SW 1271 (cell line): ENCODE data around the gene UPF2.

Experiments
- DNase-seq, 2 experiments: peaks; one replicate each; lab custom pipeline; 2025; lab: John Stamatoyannopoulos, UW

UPF2 gene

DNA sequence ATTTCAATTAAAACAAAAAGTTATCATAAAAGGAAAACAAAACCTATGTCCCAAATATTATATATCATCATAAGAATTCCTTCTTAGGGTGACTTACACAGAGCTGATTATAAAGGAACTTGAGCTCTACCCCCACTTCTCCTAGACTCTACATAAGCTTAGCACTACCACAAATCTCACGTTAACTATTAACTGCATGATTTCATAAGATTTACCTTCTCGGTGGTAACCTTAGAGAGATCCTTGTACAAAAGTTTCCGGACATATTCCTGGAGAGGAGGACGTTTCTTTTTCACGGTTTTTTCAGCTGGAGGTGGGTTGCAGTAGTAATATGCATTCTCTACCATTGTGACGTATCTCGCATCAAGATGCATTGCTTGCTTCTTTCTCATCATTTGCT is 83.7 kb downstream of the UPF2 start:
- DNase-seq: no peak

DNA sequence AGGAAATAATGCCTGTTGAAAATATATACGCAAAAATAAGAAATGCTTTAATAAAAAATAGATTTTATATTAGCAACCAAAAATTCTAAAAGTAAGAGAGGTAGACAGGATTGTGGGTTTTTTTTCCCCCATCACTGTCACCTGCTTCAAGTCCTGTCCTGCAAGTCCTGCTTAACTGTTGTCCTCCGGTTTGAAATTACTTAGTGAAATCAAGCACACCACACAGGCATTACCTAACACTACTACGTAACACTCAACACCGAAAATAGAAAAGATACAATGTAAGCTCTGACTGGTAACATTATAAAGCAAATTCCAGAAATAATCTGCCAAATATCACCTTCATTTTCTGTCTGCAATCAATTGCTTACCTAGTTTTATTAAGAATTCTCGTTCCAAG is 90.9 kb downstream of the UPF2 start:
- DNase-seq: no peak

DNA sequence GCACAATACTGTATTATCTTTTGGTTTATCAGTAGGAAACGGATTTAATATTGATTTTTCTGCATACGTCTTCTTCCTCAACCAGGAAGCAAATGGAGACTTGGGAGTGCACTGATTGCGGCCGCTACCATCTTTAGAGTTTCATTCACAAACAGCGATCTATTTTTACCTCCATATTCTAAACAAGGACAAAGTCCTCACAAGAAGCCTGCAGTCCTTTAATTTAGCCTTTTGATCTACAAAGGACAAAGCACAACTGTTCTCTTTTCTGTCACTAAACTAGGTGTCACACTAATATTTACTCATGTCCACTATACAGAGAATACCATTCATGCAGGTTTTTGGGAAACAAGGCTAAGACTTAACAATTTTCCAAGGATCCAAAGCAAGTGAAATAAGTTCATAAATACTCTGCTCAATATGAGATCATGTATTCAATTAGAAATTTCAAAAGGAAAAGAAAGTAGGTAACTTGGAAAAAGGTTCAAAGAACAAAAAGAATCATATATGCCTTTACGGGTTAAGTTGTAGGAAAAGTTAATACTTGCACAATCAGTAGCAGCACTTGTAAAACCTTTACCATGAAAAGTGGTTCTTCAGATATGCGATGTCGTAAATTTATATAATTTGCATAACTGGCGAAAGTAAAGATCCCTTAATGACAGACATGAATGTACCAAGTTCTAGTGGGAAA is 92.1 kb downstream of the UPF2 start:
- DNase-seq: no peak

DNA sequence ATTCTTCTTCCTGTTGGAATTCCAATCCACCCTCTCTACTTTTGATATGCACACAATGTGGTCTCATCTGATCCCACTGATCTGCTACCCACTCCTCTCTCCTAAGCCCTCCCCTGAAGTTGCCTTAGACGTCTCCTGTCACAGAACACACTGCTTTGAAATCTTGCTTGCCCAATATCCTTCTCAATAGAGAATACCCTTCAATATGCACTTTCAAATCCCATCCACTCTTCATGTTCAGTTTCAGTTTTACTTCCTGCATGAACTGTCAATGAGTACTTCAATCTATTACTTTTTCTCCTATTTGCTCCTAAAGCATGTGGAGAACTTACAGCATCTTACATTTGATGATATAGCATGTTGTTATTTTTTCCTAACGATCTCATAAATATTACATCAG is 93.5 kb downstream of the UPF2 start:
- no peak for DNase-seq

DNA sequence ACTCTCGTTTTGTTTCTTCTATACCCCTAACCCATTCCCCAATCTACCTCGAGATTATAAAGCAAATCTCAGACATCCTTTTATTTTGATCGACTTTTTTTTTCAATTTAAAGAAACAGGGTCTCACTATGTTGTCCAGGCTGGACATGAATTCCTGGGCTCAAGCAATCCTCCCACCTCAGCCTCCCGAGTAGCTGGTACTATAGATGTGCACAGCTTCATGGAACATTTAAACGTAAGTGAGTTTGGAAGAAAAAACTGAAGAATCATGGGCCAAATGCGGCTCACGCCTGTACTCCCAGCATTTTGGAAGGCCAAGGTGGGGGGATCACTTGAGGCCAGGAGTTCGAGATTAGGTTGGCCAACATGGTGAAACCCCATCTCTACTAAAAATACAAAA is 96.0 kb downstream of the UPF2 start:
- no peak for DNase-seq

DNA sequence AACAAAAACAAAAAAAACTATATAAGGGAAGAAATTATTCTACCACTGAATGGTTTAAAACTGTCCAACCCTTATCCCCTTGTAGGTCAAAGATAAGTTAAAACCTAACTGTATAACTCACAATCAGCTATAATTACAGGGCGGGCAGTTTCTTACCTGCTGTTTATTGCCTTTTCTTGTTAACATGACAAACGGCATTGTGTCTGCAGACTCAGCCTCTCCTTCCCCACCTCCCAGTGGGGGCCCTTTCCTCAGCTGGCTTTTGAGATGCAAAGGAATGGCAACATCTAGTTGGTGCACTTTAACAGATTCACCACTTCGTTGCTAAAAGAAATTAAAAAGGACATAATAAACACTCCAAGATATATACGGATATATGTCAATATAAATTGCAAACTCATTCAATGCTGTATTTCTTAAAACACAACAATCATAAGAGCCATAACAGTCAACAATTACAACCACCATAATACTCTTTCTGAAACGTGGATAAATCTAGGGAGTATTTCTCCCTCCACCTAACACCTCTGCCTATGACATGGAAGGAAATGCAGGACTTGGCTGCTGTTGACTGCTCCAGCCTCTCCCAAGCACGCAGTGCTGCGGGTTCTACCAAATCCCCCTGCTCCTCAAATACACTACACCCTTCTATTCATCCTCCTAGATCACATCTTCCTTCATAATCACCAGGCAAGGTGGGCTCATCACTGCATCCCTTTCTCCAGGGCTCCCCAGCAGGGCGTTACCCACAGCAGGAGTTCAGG is 106.0 kb downstream of the UPF2 start:
- DNase-seq: no peak

DNA sequence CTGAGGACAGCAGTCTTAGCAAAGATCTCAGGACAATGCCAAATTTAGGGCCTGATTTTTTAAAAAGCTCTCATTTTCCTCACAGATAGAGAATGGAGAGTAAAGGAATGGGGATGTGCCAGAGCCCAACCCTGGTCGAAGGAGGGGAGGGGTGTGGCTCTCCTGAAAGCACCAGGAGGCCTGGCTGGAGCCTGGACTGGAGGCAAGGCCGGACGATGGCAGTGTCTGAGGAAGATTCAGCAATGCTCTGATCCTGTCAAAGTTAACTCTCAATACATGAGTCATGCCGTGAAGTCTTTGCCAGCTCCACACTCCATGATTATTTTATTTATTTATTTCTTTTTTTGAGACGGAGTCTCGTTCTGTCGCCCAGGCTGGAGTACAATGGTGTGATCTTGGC is 108.3 kb downstream of the UPF2 start:
- DNase-seq: no peak

DNA sequence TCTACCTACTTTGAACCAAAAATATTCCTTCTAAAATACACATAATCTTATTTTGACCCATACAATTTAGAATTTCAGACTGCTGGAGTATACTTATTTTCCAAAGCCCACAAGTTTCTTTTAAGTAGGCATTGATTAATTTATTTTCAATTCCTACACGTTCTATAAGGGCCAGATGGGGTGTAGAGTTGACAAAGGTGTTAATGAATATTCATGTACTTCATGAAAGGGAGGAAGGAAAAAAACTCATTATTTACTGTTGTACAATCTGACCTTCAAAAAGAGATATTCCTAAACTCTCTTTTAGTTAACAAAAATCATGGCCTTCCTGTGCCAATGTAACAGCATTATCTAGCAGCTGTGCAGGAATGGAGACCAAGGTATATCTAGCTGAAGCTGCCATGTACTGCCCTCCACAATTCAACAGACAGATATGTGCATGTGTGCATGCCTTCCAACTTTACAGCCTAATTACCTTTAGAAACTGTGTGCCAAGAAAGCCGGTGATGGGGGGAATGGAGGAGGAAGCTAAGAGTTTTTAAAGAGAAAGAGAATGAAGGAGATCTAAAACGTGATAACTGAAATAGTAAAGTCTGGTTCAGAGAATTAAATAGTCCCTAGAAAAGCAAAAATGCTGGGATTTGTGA is 108.9 kb downstream of the UPF2 start:
- no peak for DNase-seq

DNA sequence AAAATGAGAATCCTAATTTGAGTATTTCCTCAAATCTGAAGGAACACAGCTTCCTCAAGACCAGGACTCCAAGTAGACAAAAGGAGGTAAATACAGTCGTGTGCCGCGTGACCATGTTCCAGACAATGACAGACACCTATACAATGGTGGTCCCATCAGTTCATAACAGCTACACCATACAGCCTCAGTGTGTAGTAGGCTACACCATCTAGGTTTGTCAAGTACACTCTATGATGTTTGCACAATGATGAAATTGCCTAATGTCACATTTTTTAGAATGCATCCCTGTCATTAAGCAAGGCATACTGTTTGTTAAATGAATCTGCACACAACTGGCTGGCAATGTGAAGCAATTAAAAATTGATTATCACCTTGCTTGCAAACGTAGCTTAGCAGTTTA is 111.6 kb downstream of the UPF2 start:
- no peak for DNase-seq

DNA sequence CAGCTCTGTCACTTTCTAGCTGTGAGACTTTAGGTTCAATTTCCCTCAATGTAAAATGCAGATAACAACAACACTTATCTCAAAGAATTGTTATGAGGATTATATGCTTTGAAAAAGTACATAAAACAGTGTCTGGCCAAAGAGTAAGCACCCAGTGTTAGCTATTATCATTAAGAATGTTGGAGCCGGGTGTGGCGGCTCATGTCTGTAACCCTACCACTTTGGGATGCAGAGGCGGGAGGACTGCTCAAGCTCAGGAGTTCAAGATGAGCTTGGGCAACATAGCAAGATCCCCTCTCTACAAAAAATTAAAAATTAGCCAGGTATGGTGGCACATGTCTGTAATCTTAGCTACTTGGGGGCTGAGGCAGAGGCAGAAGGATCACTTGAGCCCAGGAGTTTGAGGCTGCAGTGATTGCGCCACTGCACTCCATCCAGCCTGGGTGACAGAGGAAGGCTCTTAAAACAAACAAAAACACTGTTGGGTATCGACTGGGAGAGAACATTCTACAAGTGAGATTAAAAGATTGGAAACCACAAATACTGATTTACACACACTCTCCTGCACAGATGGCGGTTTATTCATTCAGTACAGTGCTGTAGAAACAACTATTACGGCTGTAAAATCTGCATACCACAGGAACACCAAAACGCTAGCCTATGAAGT is 112.2 kb downstream of the UPF2 start:
- DNase-seq: no peak

DNA sequence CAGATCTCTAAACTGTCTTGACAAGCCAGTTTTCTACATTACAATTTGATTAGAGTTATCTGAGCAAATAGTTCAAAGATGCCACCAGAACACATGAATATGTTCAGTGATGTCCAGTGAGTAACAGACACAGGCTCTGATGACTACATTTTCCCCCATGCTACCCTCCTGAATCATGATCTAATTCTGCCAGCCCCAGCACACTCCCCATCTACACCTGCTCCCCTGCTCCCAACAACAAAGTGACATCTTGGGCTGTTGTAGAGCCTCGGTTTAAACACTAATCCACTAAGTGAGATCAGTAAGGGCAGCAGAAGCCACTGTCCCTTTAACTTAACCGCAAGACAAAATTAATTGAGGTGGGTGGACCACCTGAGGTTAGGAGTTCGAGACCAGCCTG is 114.9 kb downstream of the UPF2 start:
- DNase-seq: no peak

DNA sequence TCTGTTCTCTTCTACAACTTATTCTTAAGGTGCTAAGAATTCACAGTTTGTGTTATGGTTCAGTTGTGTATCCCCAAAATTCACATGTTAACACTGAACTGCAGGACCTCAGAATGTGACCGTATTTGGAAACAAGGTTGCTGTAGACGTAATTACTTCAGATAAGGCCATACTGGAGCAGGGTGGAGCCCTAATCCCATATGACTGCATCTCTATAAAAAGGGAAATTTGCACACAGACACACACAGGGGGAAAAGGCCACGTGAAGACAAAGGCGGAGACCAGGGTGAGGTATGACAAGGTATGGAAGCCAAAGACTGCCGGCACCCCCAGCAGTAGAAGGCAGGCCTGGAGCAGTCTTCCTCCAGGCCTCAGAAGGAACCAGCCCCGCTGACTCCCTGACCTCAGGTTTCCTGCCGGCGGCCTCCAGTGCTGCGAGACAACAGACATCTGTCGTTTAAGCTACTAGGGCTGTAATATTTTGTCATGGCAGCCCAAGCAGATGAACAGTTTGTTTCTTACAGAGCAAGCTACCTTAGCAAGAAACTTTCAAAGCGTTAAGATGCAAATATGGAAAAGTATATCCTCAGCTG is 120.7 kb downstream of the UPF2 start:
- no peak for DNase-seq

DNA sequence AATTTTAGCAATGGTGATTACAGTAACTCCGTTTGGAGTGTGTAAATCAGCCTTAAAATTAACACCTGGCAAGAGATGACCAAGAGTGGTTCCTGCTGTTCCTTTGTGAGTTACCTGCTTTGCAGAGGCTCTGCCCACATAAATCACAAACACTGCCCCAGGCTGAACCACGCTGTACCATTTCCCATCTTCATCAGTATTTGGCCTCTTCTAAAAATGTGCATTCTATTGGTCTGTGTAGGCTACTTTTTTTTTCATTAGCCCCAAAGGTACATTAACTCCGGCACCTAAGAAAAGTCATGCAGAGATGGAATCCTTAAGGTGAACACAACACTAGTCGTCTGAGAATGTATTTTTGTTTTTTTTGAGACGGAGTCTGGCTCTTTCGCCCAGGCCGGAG is 123.3 kb downstream of the UPF2 start:
- no peak for DNase-seq

DNA sequence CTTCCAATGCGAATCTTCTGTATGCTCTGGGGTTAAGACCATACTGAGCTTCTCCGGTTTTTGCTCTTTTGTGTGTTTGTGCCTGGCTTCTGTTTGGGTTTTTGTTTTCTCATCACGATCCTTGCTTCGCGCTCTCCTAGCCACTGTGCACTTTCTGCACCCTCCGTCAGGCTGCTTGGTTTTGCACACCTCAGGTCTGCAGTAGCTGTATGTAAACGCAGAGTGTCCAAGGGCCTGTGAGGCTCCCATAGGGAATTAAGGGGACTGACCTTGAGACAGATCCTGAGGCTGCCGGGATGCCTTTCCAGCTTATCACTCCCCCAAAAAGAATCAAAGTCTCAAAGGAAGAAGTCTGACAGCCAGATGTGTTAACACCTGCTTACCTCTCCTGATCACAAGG is 124.2 kb downstream of the UPF2 start:
- DNase-seq: no peak

DNA sequence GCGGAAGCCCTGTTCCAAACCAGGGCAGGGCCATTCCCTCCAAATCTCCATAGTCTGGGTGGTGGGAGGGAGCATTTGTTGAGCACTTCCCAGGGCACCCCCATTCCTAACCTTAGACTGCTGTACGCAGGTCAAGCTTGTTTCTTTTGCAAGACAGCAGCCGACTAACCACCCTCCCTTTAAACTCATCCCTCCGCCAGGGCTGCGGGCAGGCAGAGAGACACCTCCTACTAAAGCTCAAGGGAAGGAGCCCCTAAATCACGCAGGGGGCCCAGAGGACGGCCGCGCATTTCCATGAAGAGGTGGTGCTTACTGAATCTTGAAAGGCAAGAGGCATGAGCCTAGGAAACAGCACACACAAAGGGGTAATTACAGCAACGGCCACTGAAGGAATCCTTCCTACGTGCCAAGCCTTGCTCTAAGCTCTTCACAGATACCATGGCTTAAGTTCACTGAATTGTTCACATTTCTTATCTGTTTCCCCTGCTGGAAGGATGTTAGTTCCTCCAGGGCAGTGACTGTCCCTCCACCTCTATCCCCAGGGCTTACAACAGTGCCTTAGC is 129.4 kb downstream of the UPF2 start:
- DNase-seq: no peak

DNA sequence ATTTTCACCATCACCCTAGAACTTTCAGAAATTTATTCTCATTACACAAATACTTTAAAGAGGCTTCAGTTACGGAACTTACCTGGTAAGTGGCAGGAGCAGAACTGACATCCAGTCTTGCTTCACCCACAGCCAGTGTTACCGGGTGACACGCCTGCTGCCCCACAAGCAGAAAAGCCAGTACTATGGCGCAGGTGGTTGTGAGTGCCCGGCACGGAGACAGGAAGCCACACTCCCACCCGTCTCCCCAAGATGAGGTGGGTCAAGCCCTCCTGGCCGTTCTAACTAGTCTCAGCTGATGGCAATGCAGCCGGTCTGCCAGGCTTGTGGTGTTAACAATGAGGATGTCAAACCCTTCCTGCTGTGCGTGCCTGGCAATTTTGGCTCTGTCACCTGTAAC is 132.5 kb downstream of the UPF2 start:
- DNase-seq: no peak

DNA sequence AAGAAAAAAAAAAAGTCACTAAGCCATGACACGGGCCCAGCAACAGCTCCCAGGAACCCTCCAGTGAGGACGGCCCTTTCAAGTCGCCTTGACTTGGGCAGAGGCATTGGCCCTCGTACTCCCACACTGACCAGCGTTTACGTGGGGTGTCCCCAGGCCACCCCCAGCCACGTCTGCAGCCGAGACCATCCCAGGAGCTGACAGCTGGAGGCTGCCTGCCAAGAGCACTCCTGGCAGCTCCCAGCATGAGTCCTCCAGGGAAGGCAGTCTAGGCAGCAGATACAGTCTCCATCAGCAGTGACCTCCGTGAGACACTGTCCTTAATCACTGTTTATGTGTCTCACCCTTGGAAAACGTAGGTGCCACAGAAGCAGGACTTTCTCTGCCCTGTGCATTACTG is 133.0 kb downstream of the UPF2 start:
- no peak for DNase-seq

DNA sequence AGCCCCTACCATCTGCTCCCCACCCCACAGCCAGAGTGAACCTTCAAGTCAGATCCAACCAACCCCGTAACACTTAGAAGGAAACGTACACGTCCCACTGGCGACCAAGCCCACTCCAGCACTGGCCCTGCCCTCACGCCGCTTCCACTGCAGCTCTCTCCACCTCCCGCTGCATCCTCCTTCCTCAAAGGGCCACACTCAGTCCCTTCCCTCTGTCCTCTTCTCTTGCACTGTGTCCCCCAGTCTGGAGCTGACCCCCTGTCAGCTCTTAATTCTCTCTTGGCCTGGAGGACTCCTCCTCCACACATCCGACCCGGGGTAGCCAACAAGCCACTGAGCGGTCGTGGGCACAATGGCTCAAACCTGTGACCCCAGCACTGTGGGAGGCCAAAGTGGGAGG is 133.6 kb downstream of the UPF2 start:
- no peak for DNase-seq

DNA sequence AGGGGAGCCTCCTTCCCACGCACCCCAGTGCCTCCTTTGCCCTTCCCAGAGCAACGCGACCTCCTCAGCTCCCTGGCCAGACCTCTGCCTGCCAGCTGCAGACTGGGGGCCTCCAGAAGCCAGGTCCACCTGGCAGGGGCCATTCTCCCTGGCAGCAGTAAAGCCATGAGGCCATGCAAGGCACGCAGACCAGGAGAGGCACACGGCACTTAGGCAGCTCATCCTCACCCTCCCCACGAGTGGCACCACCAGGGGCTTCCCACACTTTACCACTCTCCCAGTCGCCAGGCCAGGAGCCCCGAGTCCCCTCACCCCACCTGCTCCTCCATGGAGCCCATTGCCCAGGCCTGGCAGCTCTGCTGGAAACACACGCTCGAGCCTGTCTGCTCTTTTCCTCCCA is 134.1 kb downstream of the UPF2 start:
- no peak for DNase-seq

DNA sequence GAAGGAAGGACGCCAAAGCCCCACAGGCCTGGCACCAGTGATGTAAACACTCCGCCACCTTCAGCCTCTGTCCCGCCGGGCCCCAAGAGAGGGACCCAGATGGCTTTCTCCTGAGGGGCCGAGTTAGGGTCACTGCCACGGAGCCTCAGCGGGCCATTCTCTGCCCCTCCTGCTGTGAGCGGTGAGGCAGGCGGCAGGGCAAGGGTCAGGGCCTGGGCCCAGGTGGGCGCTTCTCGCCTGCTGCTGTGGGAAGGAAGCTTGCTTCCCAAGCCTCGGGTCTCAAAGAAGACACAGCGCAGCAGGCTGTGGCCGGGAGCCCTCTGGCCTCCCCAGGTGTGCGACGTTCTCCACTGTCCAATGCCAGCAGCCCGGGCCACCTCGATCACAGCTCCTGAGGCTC is 134.7 kb downstream of the UPF2 start:
- DNase-seq: no peak

DNA sequence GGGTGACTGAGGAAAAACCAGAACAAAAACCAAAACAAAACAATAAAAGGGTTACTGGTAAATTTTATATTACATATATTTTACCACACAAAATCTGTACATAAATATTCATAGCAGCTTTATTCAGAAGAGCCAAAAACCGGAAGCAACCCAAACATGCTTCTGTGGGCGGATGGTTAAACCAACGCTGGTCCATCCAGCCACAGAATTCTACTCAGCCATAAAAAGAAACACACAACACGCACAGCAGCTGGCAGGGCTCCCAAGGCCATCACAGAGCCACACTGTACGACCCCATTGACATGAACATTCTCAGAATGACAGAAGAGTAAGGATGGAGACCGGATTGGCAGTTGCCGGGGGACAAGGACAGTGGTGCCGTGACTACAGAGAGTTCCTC is 135.9 kb downstream of the UPF2 start:
- no peak for DNase-seq

DNA sequence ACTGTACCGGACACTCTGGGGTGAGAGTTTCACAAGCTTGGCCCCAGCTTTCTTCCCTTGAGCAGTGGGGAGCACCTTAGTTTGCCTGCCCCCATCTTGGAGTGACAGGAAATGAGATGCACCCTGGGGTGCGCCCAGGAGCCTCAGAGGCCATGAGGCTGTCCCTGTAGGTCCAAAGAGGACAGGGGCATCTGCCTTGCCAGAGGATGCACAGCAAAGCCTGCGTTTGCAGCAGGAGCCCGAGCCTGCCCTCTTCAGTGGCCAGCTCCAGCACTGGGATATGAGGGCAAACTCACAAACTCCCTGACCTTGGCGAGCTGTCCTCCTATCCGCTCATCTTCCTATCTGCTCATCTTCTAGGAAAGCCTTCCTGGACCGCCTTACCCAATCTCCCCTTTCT is 140.0 kb downstream of the UPF2 start:
- DNase-seq: no peak
